ENCODE measurements around the gene BCO1.

Gene BCO1

DNA sequence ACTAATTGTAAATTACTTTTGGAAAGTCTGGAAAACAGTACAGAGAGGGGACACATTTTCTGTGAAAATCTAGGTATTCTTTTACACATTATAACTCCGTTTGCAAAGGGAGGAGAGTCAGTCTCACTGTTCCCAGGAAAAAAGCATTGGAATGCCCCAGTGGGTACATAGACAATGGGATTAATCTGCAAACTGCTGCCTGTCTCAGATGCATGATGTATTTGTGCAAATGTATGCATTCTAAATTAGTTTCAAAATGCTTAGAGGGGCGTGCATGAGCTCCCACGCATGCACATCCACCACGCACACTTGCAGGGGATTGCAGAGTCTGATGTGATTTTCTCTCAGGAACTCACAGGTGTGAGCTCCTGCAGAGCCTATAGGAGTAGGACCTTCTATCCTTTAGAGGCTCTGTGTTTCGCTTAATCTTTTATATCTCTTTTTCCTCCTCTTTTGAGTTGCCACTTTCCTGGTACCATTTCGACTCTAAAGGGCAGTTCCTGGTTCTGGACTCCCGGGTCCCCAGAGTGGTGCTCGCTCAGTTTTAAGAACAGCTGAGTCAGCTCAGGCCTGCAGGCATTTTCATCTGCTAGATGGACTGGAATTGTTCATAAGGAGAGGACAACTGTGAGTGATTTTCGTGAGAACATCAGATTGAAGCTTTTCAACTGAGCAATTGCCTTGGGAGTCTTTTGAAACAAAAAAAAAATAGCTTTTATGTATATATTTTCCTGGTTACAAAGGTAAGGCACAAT lies 1.1 kb downstream of the BCO1 start:
- POLR2A ChIA-PET (ENCODE audit: low non-redundant PET), result no interaction called here
- DNase-seq (ENCODE audit: low spot score), result no peak
- H3K27ac ChIP-seq, result no peak overlapping the region
- CTCF ChIA-PET, result no interaction called here
- TF ChIP-seq, protein P1, sequence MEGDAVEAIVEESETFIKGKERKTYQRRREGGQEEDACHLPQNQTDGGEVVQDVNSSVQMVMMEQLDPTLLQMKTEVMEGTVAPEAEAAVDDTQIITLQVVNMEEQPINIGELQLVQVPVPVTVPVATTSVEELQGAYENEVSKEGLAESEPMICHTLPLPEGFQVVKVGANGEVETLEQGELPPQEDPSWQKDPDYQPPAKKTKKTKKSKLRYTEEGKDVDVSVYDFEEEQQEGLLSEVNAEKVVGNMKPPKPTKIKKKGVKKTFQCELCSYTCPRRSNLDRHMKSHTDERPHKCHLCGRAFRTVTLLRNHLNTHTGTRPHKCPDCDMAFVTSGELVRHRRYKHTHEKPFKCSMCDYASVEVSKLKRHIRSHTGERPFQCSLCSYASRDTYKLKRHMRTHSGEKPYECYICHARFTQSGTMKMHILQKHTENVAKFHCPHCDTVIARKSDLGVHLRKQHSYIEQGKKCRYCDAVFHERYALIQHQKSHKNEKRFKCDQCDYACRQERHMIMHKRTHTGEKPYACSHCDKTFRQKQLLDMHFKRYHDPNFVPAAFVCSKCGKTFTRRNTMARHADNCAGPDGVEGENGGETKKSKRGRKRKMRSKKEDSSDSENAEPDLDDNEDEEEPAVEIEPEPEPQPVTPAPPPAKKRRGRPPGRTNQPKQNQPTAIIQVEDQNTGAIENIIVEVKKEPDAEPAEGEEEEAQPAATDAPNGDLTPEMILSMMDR (conservative IDR thresholded peaks at IDR 0.05; ENCODE audit: low read depth), result no peak

DNA sequence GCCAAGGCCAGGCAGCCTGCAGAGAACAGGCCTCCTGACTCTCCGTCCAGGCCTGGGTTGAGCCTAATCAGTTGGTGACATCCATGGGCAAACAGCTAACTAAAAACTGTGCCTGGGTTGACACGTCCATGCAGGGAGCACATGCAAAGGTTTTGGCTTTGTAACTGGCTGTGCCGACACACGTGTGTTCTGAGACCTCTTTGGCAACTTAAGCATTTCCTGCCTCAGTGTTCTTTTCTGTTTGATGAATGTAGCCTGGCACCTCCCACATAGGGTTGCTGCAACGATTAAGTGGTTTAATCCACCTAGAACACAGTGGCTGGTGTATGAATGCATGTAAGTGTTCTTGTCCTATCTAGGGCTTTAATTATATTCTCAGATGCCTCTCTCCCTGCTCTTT lies 3.2 kb downstream of the BCO1 start:
- ChIA-PET CTCF (interaction anchor here (0.7 to 1.2 kb wide), 2 partner anchors 19 to 37 kb away, joined by 3 to 4 read pairs; no protein-coding TSS in a partner anchor), POLR2A (ENCODE audit: low non-redundant PET) (no interaction called here)

DNA sequence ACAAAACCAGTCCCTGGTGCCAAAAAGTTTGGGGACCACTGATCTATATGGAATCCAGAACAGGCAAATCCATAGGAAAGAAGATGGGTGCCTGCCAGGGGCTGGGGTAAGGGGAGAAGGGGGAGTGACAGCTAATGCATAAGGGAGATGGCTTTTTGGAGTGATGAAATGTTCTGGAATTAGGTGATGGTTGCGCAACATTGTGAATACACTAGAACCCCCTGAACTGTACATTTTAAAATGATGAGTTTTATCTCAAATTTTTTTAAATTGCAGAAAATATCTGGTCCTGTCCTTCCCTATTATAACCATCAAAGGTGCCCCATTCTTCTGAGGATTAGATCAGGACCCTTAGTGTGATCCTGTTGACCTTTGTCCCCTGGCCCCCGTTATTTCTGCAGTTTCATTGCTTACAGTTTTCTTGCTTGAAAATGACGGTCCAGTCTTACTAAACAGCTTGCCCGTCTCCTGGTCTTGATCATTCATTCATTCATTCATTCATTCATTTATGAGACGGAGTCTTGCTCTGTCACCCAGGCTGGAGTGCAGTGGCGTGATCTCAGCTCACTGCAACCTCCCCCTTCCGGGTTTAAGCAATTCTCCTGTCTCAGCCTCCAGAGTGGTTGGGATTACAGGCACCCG lies 4.6 kb downstream of the BCO1 start:
- TF ChIP-seq, protein P1 (conservative IDR thresholded peaks at IDR 0.05; ENCODE audit: low read depth), result no peak
- no peak for DNase-seq (ENCODE audit: low spot score)
- CTCF ChIA-PET, result no interaction called here
- POLR2A ChIA-PET (ENCODE audit: low non-redundant PET), result no interaction called here
- no peak overlapping the region for H3K27ac ChIP-seq

More for the DNA sequence above, 3.2 kb downstream of the BCO1 start:
- no peak overlapping the region for H3K27ac ChIP-seq
- TF ChIP-seq, protein P1 (conservative IDR thresholded peaks at IDR 0.05; ENCODE audit: low read depth), result no peak
- no peak for DNase-seq (ENCODE audit: low spot score)

DNA sequence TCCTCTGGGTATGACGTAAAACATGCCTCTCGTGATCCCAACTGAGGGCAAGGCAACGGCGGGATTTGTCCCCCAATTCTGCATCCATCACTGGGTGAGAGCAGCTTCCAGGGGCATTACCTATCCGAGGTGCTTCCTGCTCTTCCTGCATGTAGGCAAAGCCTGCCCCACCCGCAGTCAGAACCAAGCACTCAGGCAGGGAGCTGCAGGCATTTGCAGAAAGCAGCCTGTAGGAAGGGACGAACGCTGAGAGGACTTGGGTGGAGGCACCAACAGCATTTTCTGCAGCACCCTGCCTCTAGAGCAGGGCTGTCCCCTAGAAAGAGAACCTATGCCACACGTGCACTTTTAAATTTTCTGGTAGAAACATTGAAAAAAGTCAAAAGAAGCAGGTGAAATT lies 5.5 kb downstream of the BCO1 start:
- no peak overlapping the region for H3K27ac ChIP-seq
- ChIA-PET CTCF (interaction anchor here (0.6 kb wide), 1 partner anchor 201 kb away, joined by 4 read pairs; no protein-coding TSS in a partner anchor), POLR2A (ENCODE audit: low non-redundant PET) (interaction anchor here (0.5 kb wide), 1 partner anchor 26 kb away, joined by 3 read pairs; no protein-coding TSS in a partner anchor)
- no peak for DNase-seq (ENCODE audit: low spot score)
- TF ChIP-seq, protein P1 (conservative IDR thresholded peaks at IDR 0.05; ENCODE audit: low read depth), result no peak

DNA sequence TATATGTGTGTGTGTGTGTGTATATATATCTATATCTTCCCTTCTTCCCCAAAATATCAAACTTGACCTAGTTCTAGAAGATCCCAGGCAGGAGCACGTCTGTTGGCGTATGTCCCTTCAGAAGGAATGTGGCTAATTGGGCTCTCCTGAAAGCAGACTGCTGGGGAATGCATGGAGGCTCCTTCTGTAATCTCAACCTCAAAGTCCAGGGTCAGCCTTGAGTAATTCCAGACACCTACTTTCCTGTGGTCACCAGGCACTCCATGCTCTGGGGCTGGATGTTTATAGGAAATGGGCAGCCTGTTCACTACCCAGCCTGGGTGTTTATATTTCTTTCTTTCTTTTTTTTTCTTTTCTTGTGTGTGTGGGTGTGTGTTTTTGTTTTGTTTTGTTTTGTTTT lies 13.4 kb downstream of the BCO1 start:
- POLR2A ChIA-PET (ENCODE audit: low non-redundant PET), result no interaction called here
- CTCF ChIA-PET, result no interaction called here
- TF ChIP-seq, protein P1 (conservative IDR thresholded peaks at IDR 0.05; ENCODE audit: low read depth), result no peak
- no peak overlapping the region for H3K27ac ChIP-seq
- no peak for DNase-seq (ENCODE audit: low spot score)

DNA sequence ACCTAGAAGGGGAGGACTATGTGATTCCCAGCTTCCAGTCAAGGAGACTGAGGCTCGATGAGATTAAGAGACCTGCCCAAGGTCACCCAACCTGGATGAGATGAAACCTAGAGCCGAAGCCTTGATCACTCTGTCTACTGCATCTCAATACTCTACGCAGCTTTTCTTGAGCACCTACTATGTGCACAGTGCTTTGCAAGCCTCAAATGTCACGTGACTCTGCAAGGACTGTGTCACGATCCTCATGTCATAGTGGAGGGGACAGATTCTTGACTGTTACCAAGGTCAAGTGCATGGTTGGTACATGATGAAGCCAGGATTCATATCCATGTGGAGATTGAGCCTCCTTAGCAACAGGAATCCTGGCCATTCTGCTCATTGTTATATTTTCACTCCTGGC lies 14.7 kb downstream of the BCO1 start:
- ChIA-PET CTCF (no interaction called here), POLR2A (ENCODE audit: low non-redundant PET) (no interaction called here)
- H3K27ac ChIP-seq, result no peak overlapping the region
- TF ChIP-seq, protein P1 (conservative IDR thresholded peaks at IDR 0.05; ENCODE audit: low read depth), result no peak
- no peak for DNase-seq (ENCODE audit: low spot score)

All from RWPE1 (cell line).